HG02610 (cell line): ENCODE results near the gene CCDC158.
"Not testable (repeated sequence)": the region's sequence is repeated elsewhere in the genome, so short reads cannot be mapped to it uniquely, and the experiment has no call there.

Experiments used
- ATAC-seq: cut with Tn5 transposase; IDR thresholded peaks from one replicate; pipeline ENCODE4 v1.9.1; 2021; ENCODE audit warnings: mild to moderate bottlenecking, moderate library complexity; ENCODE audit not compliant: unreplicated experiment

The CCDC158 gene

DNA sequence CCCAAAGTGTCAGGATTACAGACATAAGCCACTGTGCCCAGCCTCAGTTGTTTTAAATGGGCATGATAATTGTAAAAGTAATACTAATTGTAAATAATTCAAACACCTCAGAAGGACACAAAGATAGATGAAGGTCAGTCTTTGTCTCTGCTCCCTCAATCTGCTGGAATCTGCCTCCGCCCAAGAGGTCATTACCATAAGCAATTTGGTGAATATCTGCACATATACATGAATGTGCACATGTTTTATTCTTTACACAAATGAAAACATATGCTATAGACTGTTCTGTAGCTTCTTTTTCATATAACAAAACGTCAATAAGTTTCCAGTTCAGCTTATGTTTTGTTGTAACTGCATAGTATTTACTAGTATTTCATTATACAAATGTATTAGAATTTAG, 107.4 kb downstream of the CCDC158 start:
- no peak for ATAC-seq

DNA sequence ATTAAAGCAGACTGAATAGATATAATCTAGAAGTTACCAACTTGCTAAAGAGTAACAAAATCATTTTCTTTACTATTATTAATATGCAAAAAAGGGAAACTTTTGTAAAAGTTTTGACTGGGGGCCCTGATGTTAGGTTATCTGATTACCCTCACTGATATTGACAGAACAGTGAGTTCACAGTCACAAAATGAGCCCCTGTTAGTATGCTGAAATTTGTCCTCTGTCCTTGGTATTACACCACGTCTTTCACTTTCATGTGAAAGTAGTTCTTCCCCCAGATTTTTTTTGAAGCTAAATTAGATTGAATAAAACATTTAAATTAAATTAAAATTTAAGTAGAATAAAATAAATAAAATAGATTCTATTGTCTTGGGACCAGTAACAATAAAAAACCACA, 108.5 kb downstream of the CCDC158 start:
- ATAC-seq: no peak

DNA sequence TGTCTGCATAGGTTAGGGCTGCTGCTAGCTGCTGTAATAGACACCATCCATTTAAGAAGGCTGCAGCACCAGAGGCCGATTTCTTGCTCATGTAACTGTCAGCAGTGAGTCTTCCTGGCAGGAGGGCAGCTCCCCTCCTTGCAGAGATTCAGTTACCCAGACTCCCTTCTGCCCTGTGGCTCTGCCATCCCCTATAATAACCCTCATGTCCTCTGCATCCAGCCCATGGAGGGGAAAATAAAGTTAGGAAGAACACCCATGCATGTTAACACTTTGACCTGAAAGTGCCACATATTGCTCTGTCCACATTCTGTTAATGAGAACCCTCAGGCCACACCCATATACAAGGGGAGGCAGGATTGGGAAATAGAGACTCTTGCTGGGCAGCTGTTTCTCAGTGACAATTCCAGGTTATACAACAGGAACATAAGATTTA, 109.0 kb downstream of the CCDC158 start:
- no peak for ATAC-seq

DNA sequence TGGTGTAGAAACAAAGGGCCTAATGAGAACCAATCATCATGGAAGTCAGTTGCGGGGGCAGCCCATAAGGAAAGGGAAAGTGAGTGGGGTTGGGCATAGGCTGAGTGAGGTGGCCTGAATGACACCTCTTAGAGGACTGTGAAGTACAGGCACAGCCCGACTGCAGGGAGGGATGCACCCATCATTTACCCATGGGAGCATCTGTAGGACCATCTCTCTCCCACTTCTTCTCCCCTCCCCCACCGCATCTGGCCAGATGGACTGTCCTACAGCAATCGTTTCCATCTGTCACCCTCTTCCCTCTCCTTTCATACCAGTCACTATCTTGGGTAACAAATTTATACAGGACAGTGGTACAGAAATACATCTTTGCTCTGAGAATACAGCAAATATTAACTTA, 110.3 kb downstream of the CCDC158 start:
- ATAC-seq: no peak

DNA sequence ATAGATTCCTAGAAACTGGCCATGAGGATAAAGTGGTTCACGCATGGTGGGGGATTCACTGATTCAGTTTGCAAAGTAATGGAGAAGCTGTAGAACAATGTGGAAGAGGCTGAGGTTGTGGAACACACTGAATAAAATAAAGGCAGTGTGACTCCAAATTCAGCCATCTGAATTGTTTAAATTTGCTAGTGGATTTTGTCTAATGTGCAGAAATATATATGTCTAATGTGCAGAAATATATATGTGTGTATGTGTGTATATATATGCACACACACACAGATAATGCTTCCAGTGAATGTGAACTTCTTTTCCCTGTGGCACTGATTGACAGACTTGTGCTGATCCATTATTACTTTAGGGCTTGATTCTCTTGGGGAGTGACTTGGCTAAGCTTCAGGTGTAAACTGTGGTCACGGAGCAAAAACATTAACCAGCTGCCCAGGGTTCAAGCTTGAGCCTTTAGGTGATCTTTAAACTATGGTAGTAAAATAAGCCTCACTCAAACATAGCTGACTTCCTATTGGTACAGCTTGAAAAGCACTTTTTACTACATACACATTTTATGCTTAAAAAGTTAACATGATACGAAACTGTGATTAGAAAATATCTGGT, 110.9 kb downstream of the CCDC158 start:
- ATAC-seq: no peak

DNA sequence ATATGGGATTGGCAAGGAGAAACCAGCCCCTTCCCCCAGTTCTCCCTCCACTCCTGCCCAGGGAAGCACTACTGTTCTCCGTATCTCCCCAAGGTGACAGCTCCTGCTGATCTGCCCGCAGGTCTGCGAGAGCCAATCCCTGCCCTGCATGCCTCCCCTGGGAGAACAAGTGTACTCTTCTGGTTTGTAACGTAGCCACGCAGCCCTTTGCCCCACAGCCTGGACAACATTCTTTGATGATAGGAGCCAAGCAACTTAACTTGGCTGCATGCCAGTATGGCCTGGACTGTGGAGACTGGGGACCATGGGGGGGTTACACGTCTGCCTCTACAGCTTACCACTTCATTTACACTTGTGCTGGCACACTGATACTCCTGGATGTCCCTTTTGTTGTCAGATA, 112.4 kb downstream of the CCDC158 start:
- ATAC-seq: no peak

DNA sequence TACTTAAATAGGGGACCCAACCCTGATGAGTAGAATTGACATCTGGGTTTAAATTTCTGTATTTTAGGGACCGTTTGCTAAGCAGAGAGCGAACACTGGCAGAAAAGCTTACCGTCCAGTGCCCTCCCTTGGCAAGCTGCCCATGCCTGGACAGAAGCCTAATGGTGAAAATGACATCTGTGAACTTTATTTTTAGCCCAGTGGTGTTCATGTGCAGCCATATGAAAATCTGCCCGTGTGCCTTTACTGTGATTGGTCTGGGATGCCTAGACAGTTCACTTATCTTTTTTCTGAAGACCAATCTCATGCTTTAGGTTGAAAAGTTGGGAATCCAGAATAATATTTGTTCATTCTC, 113.3 kb downstream of the CCDC158 start:
- no peak for ATAC-seq

DNA sequence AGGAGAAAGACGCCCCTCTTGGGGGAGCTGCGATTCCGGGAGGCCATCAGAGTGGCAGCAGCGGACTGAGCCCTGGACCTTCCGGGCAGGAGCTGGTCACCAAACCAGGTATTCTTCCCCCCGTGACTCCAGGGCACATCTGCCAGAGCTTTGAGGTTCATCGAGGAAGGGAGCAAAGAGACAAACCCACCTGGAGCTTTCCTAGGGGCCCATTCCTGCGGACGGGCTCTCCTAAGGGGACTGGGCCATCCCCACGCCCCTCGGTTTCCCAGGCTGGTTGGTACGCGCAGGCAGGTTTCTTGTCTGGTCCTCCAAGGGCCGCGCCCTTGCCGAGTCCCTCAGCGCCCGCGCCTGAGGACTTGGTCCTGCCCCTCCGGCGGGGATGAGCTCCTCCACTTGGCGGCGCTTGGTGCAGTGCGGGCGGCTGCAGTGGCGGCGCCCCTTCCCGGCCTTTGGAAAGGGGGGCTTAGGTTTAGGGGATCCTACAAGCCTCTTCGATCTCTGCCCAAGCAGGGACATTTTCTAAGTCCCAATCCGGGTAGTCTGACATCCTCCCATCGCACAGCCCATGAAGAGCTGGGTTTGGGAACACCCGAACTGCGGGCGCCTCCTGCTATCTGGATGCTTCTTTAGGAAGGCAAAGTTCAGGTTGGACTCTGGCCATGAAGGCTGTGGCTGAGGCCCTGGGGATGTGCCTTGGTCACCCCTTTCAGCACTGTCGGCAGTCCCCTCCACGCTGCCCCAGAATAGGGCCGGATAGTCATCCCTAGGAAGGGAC, 113.9 kb downstream of the CCDC158 start:
- ATAC-seq: no peak

DNA sequence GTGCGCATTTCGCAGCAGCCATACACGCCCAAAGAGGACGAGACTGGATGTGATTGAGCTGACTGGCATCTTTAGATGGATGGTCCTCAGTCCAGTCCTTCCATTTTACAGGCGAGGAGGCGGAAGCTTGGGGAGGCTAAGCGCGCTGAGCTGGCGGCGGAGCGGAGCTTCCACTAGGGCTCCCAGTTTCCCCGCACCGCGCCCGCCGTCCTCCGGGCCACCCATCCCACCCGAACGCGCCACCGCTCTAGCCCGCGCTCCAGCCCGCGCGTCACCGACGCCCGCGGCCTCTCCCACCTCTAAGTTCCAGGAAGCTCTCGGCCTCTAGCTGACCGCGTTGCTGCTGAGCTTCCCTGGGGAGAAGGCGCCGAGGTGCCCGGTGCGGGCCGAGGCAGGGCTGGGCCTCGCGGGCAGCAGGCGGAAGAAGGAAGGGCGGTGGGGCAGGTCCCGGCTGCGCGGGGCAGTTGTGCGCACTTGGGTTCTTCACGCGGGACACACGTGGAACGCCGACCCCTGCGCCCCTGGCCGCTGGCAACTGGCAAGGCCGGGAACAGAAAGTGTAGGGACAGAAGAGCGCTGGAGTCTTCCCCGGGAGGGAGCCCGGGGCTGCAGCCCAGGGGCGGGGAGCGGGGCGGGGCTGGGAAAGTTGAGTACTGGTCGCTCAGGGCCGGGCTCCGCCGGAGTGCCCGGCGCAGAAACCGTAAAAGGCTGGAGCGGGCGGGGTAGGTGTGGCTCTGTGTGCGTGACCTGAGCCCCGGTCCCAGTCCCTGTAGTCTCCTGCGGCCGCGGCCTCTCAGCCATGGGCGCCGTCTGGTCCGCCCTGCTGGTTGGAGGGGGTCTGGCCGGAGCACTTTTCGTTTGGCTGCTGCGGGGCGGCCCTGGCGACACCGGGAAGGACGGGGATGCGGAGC, 114.7 kb downstream of the CCDC158 start, which contains the start of gene STBD1:
Gene STBD1, plus strand, starts transcription at position 763 of the 911 bp plus-strand sequence. Its CDS starts 37 bp downstream, at position 800.
- no peak for ATAC-seq

DNA sequence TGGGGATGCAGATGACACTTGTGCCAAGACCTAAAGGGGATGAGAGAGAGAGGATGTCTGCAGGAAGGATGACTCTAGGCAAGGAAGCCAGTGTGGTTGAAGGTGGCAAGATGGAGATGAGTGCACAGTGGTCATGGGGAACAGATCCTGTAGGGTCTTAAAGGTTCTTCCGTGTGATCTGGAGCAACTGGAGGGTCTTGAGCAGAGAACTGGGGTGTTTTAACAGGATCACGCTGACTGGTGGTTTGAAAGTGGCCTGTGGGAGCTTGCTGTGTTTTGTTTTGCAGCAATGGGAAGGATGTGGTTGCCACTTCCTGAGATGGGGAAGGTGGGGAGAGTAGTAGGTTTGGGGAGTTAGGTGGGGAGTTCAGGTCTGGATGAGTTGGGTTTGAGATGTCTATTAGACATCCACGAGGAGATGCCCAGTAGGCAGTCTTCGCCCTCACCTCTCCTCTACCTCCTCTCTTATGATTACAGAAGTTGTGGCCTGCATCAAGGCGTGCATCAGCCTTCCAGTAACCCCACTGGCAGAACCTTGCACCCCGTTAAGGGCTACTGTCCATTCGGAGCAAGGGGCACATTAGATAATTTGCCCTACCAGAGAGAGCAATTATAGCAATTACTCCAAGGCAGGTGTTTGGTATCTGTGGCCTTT, 115.8 kb downstream of the CCDC158 start:
- ATAC-seq: no peak

DNA sequence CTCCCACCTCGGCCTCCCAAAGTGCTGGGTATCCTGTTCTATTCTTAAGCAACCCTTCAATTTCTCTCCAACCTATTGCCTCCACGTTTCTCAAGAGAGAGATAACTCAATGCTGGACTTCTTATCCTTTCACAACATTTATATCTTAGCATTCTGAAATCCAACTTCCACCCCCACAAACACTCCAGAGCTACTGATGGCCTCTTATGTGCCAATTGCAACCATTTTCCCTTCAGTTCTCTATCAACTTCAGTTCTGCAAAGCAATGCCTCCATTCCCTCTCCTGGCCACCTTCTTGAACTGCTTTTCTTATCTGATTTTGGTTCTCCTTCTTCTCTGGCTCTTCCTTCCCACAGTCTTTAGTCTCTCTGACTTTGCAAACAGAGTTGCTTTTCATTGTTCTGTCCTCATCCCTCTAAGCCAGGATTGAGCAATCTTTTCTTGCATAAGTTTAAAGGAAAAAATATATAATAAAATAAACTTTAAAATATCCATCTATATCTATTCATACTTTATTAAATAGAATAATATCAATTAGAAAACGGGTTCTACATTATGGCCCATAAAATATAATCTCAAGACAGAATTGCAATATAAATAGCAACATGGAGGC, 118.0 kb downstream of the CCDC158 start:
- ATAC-seq: no peak

DNA sequence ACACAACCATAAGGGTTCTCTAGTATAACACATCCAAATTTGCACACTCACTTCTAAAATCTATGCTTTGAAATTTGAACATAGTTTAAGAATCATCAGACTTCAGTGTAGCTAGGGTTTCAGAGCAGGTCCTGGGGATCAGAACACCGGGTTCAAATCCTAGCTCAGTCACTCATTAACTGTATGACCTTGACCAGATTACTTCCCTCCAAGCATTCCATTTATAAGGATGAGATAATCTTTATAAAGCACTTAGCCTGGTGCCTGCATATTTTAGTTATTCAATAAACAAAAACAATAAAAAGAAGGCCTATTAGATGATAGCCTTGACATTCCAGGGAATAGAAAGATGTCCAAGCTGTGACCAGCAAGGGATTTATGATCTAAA, 119.2 kb downstream of the CCDC158 start:
- no peak for ATAC-seq

DNA sequence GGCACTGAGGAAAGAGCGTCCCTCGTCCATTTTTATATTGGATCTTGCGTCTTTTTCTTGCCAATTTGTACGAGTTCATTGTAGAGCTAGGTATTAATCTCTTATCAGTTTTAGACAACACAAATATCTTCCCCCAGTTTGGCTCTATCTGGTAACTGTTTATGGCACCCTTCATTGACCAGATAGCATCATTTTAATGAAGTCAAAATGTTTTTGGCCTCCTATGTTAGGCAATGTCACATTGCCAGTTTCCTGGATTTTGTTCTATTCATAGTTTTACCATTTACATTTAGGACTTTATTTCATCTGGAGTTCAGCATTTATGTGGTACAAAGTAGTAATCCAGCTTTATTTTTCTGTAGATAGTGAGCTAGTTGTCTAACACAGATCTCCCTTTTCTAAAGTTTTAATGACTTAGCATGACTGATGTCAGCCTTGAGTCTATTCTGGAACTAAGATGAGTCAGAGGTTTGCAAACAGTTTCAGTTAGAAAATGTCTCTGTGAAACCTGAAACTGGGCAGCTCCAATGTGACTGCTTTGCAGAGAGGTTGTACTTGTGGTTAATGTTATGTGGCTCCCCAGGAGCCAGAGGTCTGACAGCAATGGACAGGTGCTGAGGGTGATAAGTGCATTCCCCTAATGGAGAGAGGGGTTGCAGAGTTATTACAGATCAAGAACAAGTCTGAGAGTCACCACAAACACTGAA, 119.7 kb downstream of the CCDC158 start:
- ATAC-seq: peak; percentile 98

DNA sequence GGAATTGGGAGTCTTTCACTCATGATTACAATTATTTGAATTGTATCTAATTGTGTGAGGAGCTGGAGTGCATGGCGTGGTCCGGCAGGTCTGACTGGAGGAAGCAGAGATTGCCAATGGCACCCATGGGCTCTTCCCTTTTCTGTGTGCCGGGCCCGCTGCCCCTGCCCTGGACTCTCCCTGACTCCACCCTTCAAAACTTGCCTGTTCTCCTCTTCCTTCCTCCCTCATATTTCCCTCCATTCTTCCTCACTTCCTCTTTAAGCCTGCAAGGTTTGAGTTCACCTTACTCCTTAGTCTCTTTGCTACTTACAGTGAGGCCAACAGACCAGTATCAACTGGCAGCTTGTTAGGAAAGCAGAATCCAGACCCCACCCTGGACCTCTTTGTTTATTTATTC, 120.9 kb downstream of the CCDC158 start:
- ATAC-seq: no peak

DNA sequence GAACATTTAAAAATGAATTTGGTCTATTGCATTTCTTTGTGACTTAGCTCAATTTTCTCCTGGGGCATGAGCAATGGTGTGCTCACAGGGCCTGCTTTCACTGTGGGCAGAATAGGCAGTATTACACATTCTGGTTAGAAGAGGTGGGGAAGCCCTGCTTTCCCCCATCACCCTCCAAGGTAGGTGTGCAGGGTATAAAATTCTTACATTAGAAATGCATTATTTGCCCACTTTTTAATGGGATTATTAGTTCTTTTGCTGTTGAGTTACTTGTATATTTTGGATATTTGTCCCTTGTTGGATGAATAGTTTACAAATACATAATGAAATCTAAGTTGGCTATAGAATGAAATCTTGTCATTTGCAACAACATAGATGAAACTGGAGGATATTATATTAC, 122.7 kb downstream of the CCDC158 start:
- ATAC-seq: no peak

DNA sequence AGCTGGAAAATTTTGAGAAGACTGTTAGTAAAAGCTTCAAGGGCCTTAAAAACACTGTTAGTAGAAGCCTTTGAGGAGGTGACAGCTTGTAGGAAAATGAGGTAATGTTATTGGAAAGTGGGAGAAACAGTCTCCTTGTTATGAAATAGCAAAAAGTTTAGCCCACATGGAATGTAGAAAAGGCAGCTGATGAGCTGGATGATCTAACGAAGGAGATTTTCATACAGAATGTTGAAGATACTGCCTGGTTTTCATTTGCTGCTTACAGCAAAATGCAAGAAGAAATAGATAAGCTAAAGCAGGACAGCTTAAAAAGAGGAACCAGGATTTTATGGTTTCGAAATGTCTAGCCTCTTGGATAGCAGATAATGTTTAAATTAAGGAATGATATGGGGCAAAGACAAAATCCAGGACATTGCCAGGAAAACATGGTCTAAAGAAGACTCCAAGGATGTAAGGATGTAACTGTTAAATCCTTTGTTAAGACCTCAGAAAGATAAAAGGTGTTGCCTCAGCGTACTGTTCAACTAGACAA, 124.6 kb downstream of the CCDC158 start:
- ATAC-seq: no peak

DNA sequence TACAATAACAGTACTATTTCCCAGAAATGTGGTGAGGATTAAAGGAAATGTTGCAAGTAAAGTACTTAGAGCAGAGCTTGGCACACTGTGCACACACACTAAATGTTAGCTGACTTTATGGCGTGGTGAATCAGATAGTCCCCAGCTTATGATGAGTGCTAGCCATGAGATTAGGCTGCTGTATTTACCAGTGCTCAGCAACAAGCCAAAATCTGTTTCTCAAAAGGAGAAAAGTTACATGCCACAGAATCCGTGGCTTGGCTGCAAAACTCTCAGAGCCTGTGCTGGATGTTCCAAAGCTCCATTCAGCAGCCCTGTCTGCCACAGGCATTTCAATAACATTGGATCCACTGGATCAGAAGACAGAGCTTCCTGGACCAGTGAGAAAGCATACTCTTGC, 127.2 kb downstream of the CCDC158 start:
- ATAC-seq: no peak

DNA sequence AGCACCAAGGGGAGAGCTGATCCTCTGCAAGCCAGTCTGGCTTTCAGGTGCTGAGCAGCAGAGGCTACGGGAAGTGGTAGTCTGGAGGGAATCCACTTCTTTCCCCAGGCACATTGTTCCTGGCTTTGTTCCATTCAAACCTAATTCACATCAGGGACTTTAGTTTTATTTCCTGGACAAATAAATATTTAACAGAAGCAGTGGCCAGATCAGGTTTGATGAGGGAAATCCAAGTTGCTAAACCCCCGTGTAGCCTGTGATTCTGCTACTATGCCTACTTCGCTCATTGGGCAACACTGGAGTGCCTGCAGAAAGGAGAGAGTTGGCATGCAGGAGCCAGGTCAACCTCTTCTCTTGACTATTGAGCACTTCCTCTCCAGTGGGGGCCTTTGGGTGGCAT, 128.2 kb downstream of the CCDC158 start:
- ATAC-seq: no peak

DNA sequence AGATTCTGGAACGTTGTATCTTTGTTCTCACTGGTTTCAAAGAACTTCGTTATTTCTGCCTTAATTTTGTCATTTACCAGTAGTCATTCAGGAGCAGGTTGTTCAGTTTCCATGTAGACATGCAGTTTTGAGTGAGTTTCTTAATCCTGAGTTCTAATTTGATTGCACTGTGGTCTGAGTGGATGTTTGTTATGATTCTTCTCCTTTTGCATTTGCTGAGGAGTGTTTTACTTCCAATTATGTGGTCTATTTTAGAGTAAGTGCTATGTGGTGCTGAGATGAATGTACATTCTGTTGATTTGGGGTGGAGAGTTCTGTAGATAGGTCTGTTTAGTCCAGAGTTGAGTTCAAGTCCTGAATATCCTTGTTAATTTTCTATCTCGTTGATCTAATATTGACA, 133.1 kb downstream of the CCDC158 start:
- ATAC-seq: not testable (repeated sequence)

DNA sequence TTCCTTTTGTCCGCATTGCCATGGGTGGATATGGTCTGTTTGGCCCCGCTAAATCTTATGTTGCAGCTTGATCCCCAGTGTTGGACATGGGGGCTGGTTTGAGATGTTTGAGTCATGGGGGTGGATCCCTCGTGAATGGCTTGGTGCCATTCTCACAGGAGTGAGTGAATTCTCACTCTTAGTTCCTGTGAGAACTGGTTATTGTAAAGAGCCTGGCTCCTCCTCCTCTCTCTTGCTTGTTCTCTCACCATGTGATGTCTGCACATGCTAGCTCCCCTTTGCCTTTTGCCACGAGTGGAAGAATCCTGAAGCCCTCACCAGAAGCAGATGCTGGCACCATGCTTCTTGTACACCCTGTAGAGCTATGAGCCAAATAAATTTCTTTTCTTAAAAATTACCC, 137.0 kb downstream of the CCDC158 start:
- ATAC-seq: no peak
